DND-41 (cell line): ENCODE data around the gene DAB2.

Experiments
- ATAC-seq: fragments of 200-7000 bp; cut with Tn5 transposase; 3 replicates; pipeline ENCODE4 v1.9.1; 2021; ENCODE audit warnings: low read depth; ENCODE audit not compliant: insufficient read depth
- DNase-seq: peaks from one replicate; pipeline ENCODE4 v3.0.0-alpha.2; 2020
- H2AFZ ChIP-seq: 2 replicates; pipeline ENCODE4 v1.6.0; 2012; ENCODE audit warnings: low read depth, low read length
- H3K27ac ChIP-seq: 2 replicates; pipeline ENCODE4 v1.5.1; 2012; ENCODE audit warnings: low read length, inconsistent platforms
- H3K27me3 ChIP-seq: fragments of 200-600 bp; sonication (generic); 2 replicates; pipeline ENCODE4 v1.6.0; 2012; ENCODE audit warnings: low read length, mild to moderate bottlenecking, inconsistent platforms; ENCODE audit not compliant: insufficient read depth, poor library complexity
- H3K36me3 ChIP-seq: 2 replicates; pipeline ENCODE4 v1.5.1; 2012; ENCODE audit warnings: low read length, inconsistent platforms; ENCODE audit not compliant: insufficient read depth
- H3K4me1 ChIP-seq: 2 replicates; pipeline ENCODE4 v1.5.1; 2012; ENCODE audit warnings: mild to moderate bottlenecking, low read length; ENCODE audit not compliant: insufficient read depth
- H3K4me2 ChIP-seq: 2 replicates; pipeline ENCODE4 v1.6.0; 2012; ENCODE audit warnings: mild to moderate bottlenecking, moderate library complexity, low read length, inconsistent platforms; ENCODE audit not compliant: insufficient read depth
- H3K4me3 ChIP-seq, 2 experiments: fragments of 200-600 bp in 1 of 2; shearing (Covaris generic) in 1 of 2; 2 replicates each; pipeline ENCODE4 v1.5.1; 2012 to 2016; ENCODE audit warnings: inconsistent platforms in 2 of 2, low read length in 2 of 2, mild to moderate bottlenecking in 2 of 2, low read depth in 1 of 2, moderate library complexity in 1 of 2
- H3K79me2 ChIP-seq: 2 replicates; pipeline ENCODE4 v1.6.0; 2012; ENCODE audit warnings: low read length, inconsistent platforms; ENCODE audit not compliant: insufficient read depth
- H3K9ac ChIP-seq: 2 replicates; pipeline ENCODE4 v1.6.0; 2012; ENCODE audit warnings: low read depth, mild to moderate bottlenecking, inconsistent platforms, low read length, moderate library complexity
- H3K9me3 ChIP-seq: 2 replicates; pipeline ENCODE4 v1.5.1; 2012; ENCODE audit warnings: low read length, moderate library complexity, mild to moderate bottlenecking, inconsistent platforms; ENCODE audit not compliant: insufficient read depth, severe bottlenecking
- H4K20me1 ChIP-seq: 2 replicates; pipeline ENCODE4 v1.6.0; 2012; ENCODE audit warnings: low read length; ENCODE audit not compliant: insufficient read depth
- EZH2 ChIP-seq: IDR thresholded peaks from 3 replicates; pipeline ENCODE4 v1.6.1; 2012; ENCODE audit warnings: borderline replicate concordance, low read depth, mild to moderate bottlenecking, moderate library complexity, low read length, inconsistent platforms; ENCODE audit not compliant: severe bottlenecking
- TF ChIP-seq, protein P1 (sequence below): IDR thresholded peaks from 2 replicates; pipeline ENCODE4 v1.5.1; 2012; ENCODE audit warnings: borderline replicate concordance, low read length, moderate library complexity, mild to moderate bottlenecking; ENCODE audit not compliant: poor library complexity, severe bottlenecking; ENCODE audit errors: extremely low read depth

DAB2 gene

DNA sequence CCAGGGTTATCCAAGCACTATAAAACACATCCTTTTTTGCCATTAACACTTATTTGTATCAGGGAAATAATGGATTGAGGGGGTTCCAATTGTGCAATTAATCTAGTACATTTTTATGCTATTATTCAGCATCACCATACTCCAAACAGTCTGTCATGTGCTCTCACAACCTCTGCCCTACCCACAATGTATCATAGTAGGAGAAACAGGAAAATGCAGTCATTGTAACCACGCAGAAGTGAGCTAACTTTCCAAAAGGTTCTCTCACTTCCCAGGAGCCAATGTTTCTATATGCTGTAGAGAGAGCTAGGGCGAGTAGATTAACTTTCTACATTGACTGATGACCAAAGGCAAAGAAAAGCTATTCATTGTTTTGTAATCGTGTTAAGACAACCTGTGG is 29.8 kb downstream of the DAB2 start:
- no peak for TF ChIP-seq EZH2
- TF ChIP-seq, protein P1, sequence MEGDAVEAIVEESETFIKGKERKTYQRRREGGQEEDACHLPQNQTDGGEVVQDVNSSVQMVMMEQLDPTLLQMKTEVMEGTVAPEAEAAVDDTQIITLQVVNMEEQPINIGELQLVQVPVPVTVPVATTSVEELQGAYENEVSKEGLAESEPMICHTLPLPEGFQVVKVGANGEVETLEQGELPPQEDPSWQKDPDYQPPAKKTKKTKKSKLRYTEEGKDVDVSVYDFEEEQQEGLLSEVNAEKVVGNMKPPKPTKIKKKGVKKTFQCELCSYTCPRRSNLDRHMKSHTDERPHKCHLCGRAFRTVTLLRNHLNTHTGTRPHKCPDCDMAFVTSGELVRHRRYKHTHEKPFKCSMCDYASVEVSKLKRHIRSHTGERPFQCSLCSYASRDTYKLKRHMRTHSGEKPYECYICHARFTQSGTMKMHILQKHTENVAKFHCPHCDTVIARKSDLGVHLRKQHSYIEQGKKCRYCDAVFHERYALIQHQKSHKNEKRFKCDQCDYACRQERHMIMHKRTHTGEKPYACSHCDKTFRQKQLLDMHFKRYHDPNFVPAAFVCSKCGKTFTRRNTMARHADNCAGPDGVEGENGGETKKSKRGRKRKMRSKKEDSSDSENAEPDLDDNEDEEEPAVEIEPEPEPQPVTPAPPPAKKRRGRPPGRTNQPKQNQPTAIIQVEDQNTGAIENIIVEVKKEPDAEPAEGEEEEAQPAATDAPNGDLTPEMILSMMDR, result no peak

DNA sequence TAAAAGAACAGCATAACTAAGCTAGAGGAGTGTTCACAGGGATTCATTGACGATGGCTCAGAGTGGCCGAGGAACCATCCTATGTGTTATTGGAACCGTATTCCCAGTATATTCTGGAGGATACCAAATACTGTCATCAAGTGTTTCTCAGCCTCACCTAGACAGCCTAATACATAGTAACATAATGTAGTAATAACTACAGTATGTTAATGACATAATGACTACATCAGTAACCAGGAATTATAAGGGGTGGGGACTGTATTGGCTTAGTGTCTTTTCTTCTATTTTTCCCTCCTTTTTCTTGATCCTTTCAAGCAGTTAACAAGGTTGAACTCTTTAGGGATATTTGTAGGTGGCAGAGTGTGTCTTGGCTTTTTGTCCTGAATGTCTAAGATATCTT is 33.8 kb downstream of the DAB2 start:
- H3K9me3 ChIP-seq, result no peaks in the 10 kb centered on the region
- ATAC-seq, result no peak

More for the DNA sequence above, 29.8 kb downstream of the DAB2 start:
- Histone ChIP-seq H3K9me3 (no peaks in the 10 kb centered on the region), H3K4me2 (no peak overlapping the region), H3K36me3 (no peaks in the 10 kb centered on the region), H4K20me1 (no peaks in the 10 kb centered on the region), H3K79me2 (no peaks in the 10 kb centered on the region), H2AFZ (no peak overlapping the region), H3K27me3 (peaks cover 6% of the 10 kb centered on the region), H3K27ac (no peak overlapping the region), H3K9ac (no peak overlapping the region), H3K4me3 (no peak overlapping the region), H3K4me1 (no peaks in the 10 kb centered on the region)
- DNase-seq, result no peak
- no peak for ATAC-seq

DNA sequence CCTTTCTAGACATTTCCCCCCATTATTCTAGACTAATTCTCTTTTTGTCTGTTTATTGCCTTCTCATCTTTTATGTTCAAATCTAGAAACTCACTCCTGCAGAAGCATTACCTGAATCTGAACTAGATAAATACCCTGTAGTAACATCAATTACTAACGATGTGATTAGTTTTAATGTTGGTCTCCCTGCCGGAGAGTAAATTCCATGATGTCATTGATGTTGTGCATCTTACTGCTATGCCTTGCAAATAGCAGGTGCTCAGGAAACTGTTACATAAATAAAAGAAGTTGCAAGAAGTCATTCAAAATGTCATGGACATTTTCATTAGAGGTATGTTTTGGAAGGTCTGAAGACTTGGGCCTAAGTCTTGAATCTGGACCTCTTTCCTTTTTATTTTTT is 37.5 kb downstream of the DAB2 start:
- Histone ChIP-seq H3K4me2 (no peak overlapping the region), H3K36me3 (no peaks in the 10 kb centered on the region), H4K20me1 (no peaks in the 10 kb centered on the region), H3K79me2 (no peaks in the 10 kb centered on the region), H3K27me3 (peaks cover 7% of the 10 kb centered on the region), H3K9ac (no peak overlapping the region), H3K4me1 (no peaks in the 10 kb centered on the region), H3K27ac (no peak overlapping the region), H3K4me3 (no peak overlapping the region), H3K9me3 (no peaks in the 10 kb centered on the region), H2AFZ (no peak overlapping the region)
- ATAC-seq (no peak), DNase-seq (no peak)
- no peak for TF ChIP-seq EZH2
- TF ChIP-seq, protein P1, result no peak

More for the DNA sequence above, 33.8 kb downstream of the DAB2 start:
- Histone ChIP-seq H2AFZ (no peak overlapping the region), H3K9ac (no peak overlapping the region), H4K20me1 (no peaks in the 10 kb centered on the region), H3K27ac (no peak overlapping the region), H3K4me2 (no peak overlapping the region), H3K36me3 (no peaks in the 10 kb centered on the region), H3K79me2 (no peaks in the 10 kb centered on the region), H3K4me3 (no peak overlapping the region), H3K27me3 (peaks cover 6% of the 10 kb centered on the region), H3K4me1 (no peaks in the 10 kb centered on the region)
- no peak for DNase-seq
- TF ChIP-seq, protein P1, result no peak
- no peak for TF ChIP-seq EZH2

DNA sequence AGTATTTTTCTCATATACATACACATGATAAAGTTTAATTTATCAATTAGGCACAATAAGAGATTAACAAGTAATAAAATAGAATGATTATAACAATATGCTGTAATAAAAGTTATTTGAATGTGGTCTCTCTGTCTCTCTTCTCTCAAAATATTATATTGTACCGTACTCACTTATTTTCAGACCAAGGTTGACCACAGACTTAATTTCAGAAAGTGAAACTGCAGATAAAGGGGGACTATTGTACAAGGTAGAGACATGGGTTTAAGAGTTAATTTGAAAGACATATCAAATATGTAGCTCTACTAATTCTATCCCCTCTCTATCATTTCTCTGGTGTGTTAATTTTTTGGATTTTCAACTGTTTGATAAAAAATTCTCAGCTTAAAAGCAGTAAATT is 40.5 kb downstream of the DAB2 start:
- ATAC-seq, result no peak
- no peak overlapping the region for H3K27ac ChIP-seq
- no peaks in the 10 kb centered on the region for H3K79me2 ChIP-seq
- DNase-seq, result no peak
- no peak overlapping the region for H2AFZ ChIP-seq
- no peak overlapping the region for H3K4me2 ChIP-seq
- no peak overlapping the region for H3K4me3 ChIP-seq
- H3K9ac ChIP-seq, result no peak overlapping the region
- H3K36me3 ChIP-seq, result no peaks in the 10 kb centered on the region
- no peaks in the 10 kb centered on the region for H3K9me3 ChIP-seq
- H3K4me1 ChIP-seq, result no peaks in the 10 kb centered on the region
- no peak for TF ChIP-seq EZH2
- TF ChIP-seq, protein P1, result no peak
- no peaks in the 10 kb centered on the region for H4K20me1 ChIP-seq
- H3K27me3 ChIP-seq, result peaks cover 12% of the 10 kb centered on the region
